ENCODE results near the gene MOGAT2.
"Not testable (repeated sequence)": the region's sequence is repeated elsewhere in the genome, so short reads cannot be mapped to it uniquely, and the experiment has no call there.

MOGAT2 gene

GRCh38 chr11:75717608-75718418, at the start of gene MOGAT2:
TSS of gene MOGAT2 (plus strand) at chr11:75717838. CDS start at chr11:75717889, 51 bp downstream.
- DNase-seq, result no peak

GRCh38 chr11:75668451-75669297, 49.0 kb upstream of the MOGAT2 start, which contains the start of gene MAP6:
TSS of gene MAP6 (minus strand) at chr11:75669038. CDS start at chr11:75668369, 669 bp downstream.
- DNase-seq, result no peak

- DNase-seq, result no peak
Observed at GRCh38 chr11:75673977-75674582, 43.6 kb upstream of the MOGAT2 start.

- DNase-seq, result no peak
Observed at GRCh38 chr11:75677275-75677674, 40.4 kb upstream of the MOGAT2 start.

- DNase-seq, result no peak
Observed at GRCh38 chr11:75677909-75678308, 39.7 kb upstream of the MOGAT2 start.

- DNase-seq, result no peak
Observed at GRCh38 chr11:75678620-75679259, 38.9 kb upstream of the MOGAT2 start.

GRCh38 chr11:75679566-75679965, 38.1 kb upstream of the MOGAT2 start:
- DNase-seq, result no peak

GRCh38 chr11:75683856-75684255, 33.8 kb upstream of the MOGAT2 start:
- not testable (repeated sequence) for DNase-seq

GRCh38 chr11:75689863-75690609, 27.6 kb upstream of the MOGAT2 start:
- no peak for DNase-seq

- DNase-seq, result no peak
Observed at GRCh38 chr11:75691804-75692203, 25.8 kb upstream of the MOGAT2 start.

- DNase-seq, result no peak
Observed at GRCh38 chr11:75697906-75698581, 19.6 kb upstream of the MOGAT2 start.

- DNase-seq, result no peak
Observed at GRCh38 chr11:75700940-75701339, 16.7 kb upstream of the MOGAT2 start.

GRCh38 chr11:75703695-75704237, 13.9 kb upstream of the MOGAT2 start:
- no peak for DNase-seq

GRCh38 chr11:75705541-75705940, 12.1 kb upstream of the MOGAT2 start:
- DNase-seq, result no peak

GRCh38 chr11:75706260-75706729, 11.3 kb upstream of the MOGAT2 start:
- DNase-seq, result no peak

GRCh38 chr11:75714211-75714610, 3.4 kb upstream of the MOGAT2 start:
- no peak for DNase-seq

GRCh38 chr11:75715688-75716087, 1.9 kb upstream of the MOGAT2 start:
- no peak for DNase-seq

- no peak for DNase-seq
Observed at GRCh38 chr11:75716659-75717058, 979 bp upstream of the MOGAT2 start.

- no peak for DNase-seq
Observed at GRCh38 chr11:75718419-75719339, 1.0 kb downstream of the MOGAT2 start.

Data from cortex of kidney (tissue), 1 donor.